ENCODE data around the gene THSD4. TPM values are rescaled to one million over a fixed set of nuclear protein-coding genes. Genes with fewer than 3 reads are reported as not detected.

The THSD4 gene
- total and polyA plus RNA-seq, 2 donors (not counting 1 experiment from before 2014, with no cell fraction given): 43.1 to 95.5 TPM

DNA sequence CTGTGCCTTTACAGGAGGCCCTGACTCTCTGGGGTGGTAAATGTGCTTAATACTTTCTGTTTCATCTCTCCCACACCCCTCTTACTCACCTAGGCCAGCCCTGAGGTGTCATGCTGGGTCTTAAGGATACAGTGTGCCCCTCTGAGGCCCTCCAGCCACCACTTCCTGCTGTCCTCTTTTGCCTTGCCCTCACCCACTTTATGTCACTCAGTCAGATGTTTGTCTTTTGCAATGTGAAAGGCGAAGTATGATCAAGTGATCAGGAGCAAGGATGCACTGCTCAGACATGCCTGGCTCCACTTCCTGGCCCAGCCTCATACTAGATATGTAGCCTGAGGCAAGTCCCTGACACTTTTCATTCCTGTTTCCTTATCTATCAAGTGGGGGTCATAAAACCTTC is 356.1 kb downstream of the THSD4 start:
- no peaks in the 10 kb centered on the region for H4K20me1 ChIP-seq (ENCODE audit: control insufficient read depth, extremely low read depth, insufficient read depth, low read length)
- H2AFZ ChIP-seq (ENCODE audit: low read length): no peak overlapping the region
- no peaks in the 10 kb centered on the region for H3K4me1 ChIP-seq (ENCODE audit: control insufficient read depth, extremely low read depth, insufficient read depth, low read length)
- H3K27me3 ChIP-seq (ENCODE audit: control insufficient read depth, insufficient read depth, low read length): no peaks in the 10 kb centered on the region
- no peaks in the 10 kb centered on the region for H3K36me3 ChIP-seq (ENCODE audit: control insufficient read depth, insufficient read depth, low read length)
- DNase-seq (ENCODE audit: low read depth in 2 of 2): no peak
- H3K79me2 ChIP-seq (ENCODE audit: control insufficient read depth, insufficient read depth, low read length): no peaks in the 10 kb centered on the region
- H3K4me2 ChIP-seq (ENCODE audit: extremely low read depth, insufficient read depth, low read length): no peak overlapping the region
- no peak overlapping the region for H3K9ac ChIP-seq (ENCODE audit: insufficient read depth, low read length)
- no peak overlapping the region for H3K4me3 ChIP-seq (replicated peaks in 1 of 4; ENCODE audit: control extremely low read depth in 1 of 4, insufficient read depth in 1 of 4, low read depth in 3 of 4, low read length in 4 of 4)
- TF ChIP-seq, protein P1, sequence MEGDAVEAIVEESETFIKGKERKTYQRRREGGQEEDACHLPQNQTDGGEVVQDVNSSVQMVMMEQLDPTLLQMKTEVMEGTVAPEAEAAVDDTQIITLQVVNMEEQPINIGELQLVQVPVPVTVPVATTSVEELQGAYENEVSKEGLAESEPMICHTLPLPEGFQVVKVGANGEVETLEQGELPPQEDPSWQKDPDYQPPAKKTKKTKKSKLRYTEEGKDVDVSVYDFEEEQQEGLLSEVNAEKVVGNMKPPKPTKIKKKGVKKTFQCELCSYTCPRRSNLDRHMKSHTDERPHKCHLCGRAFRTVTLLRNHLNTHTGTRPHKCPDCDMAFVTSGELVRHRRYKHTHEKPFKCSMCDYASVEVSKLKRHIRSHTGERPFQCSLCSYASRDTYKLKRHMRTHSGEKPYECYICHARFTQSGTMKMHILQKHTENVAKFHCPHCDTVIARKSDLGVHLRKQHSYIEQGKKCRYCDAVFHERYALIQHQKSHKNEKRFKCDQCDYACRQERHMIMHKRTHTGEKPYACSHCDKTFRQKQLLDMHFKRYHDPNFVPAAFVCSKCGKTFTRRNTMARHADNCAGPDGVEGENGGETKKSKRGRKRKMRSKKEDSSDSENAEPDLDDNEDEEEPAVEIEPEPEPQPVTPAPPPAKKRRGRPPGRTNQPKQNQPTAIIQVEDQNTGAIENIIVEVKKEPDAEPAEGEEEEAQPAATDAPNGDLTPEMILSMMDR (conservative IDR thresholded peaks at IDR 0.05 in 1 of 2, IDR thresholded peaks at IDR 0.05 in 1 of 2; ENCODE audit: low read depth in 1 of 2, low read length in 2 of 2): no peak
- no peak for TF ChIP-seq EZH2 (IDR thresholded peaks at IDR 0.05; ENCODE audit: low read length, missing control alignments)
- H3K9me3 ChIP-seq (ENCODE audit: control insufficient read depth, insufficient read depth, low read depth, low read length): no peaks in the 10 kb centered on the region
- no peak overlapping the region for H3K27ac ChIP-seq (ENCODE audit: insufficient read depth, low read length)

DNA sequence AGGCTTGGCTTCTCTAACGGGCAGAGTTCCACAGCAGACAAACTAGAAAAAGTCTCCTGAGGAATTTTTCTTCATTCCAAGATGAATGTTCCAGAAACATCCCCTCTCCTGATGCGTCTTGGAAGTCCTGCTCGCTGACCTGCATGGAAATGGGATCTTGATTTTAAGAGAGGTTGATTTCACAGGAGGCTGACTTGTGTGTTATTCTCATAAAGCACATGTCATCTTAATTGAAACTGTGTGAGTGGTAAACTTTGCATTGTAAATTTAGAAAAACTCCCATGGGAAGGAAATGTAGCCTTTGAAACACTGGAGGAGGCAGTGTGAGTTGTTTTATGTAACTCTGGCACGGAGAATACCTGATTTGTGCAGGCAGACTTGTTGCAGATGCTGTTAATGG is 357.3 kb downstream of the THSD4 start:
- H3K4me3 ChIP-seq (replicated peaks in 1 of 4; ENCODE audit: control extremely low read depth in 1 of 4, insufficient read depth in 1 of 4, low read depth in 3 of 4, low read length in 4 of 4): no peak overlapping the region
- no peak overlapping the region for H3K4me2 ChIP-seq (ENCODE audit: extremely low read depth, insufficient read depth, low read length)
- TF ChIP-seq, protein P1 (conservative IDR thresholded peaks at IDR 0.05 in 1 of 2, IDR thresholded peaks at IDR 0.05 in 1 of 2; ENCODE audit: low read depth in 1 of 2, low read length in 2 of 2): no peak
- no peak for TF ChIP-seq EZH2 (IDR thresholded peaks at IDR 0.05; ENCODE audit: low read length, missing control alignments)
- H3K27me3 ChIP-seq (ENCODE audit: control insufficient read depth, insufficient read depth, low read length): no peaks in the 10 kb centered on the region
- no peak overlapping the region for H2AFZ ChIP-seq (ENCODE audit: low read length)
- H3K9ac ChIP-seq (ENCODE audit: insufficient read depth, low read length): no peak overlapping the region
- H4K20me1 ChIP-seq (ENCODE audit: control insufficient read depth, extremely low read depth, insufficient read depth, low read length): no peaks in the 10 kb centered on the region
- H3K79me2 ChIP-seq (ENCODE audit: control insufficient read depth, insufficient read depth, low read length): no peaks in the 10 kb centered on the region
- no peaks in the 10 kb centered on the region for H3K9me3 ChIP-seq (ENCODE audit: control insufficient read depth, insufficient read depth, low read depth, low read length)
- H3K4me1 ChIP-seq (ENCODE audit: control insufficient read depth, extremely low read depth, insufficient read depth, low read length): no peaks in the 10 kb centered on the region
- H3K36me3 ChIP-seq (ENCODE audit: control insufficient read depth, insufficient read depth, low read length): no peaks in the 10 kb centered on the region
- DNase-seq (ENCODE audit: low read depth in 2 of 2): no peak
- H3K27ac ChIP-seq (ENCODE audit: insufficient read depth, low read length): no peak overlapping the region

DNA sequence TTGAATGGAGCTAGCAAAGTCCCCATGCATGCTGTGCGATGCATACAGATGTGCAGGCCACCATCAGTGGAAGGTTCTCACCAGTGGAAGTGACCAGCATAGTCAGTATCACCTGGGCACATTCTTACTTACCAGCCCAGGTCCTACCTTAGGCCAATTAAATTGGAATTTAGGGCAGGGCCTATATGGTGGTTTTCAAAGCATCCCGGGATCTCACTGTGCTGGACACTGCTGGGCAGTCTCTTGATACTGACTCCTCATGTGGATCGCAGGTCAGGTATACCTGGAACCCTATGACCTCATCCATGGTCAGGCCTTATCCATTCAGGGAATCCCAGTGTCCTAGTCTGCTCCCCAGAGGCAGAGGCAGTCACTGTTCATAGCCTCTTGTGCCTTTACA is 358.5 kb downstream of the THSD4 start:
- Histone ChIP-seq H3K4me2 (ENCODE audit: extremely low read depth, insufficient read depth, low read length) (no peak overlapping the region), H3K79me2 (ENCODE audit: control insufficient read depth, insufficient read depth, low read length) (no peaks in the 10 kb centered on the region), H3K36me3 (ENCODE audit: control insufficient read depth, insufficient read depth, low read length) (no peaks in the 10 kb centered on the region), H3K4me1 (ENCODE audit: control insufficient read depth, extremely low read depth, insufficient read depth, low read length) (no peaks in the 10 kb centered on the region), H3K9ac (ENCODE audit: insufficient read depth, low read length) (no peak overlapping the region), H2AFZ (ENCODE audit: low read length) (no peak overlapping the region), H3K4me3 (replicated peaks in 1 of 4; ENCODE audit: control extremely low read depth in 1 of 4, insufficient read depth in 1 of 4, low read depth in 3 of 4, low read length in 4 of 4) (no peak overlapping the region), H3K27ac (ENCODE audit: insufficient read depth, low read length) (no peak overlapping the region), H3K9me3 (ENCODE audit: control insufficient read depth, insufficient read depth, low read depth, low read length) (no peaks in the 10 kb centered on the region), H3K27me3 (ENCODE audit: control insufficient read depth, insufficient read depth, low read length) (no peaks in the 10 kb centered on the region), H4K20me1 (ENCODE audit: control insufficient read depth, extremely low read depth, insufficient read depth, low read length) (no peaks in the 10 kb centered on the region)
- DNase-seq (ENCODE audit: low read depth in 2 of 2): no peak
- TF ChIP-seq EZH2 (IDR thresholded peaks at IDR 0.05; ENCODE audit: low read length, missing control alignments): no peak
- TF ChIP-seq, protein P1 (conservative IDR thresholded peaks at IDR 0.05 in 1 of 2, IDR thresholded peaks at IDR 0.05 in 1 of 2; ENCODE audit: low read depth in 1 of 2, low read length in 2 of 2): no peak

All from fibroblast of lung (primary cell).